Activated T-helper 1 cell treated with Interleukin-2 at 50 U/mL for 16 hours (primary cell): Measurements from ENCODE around the gene ZDHHC11B.
"Not testable (repeated sequence)": the region's sequence is repeated elsewhere in the genome, so short reads cannot be mapped to it uniquely, and the experiment has no call there.

Experiments used
- DNase-seq: peaks from one replicate; pipeline ENCODE4 v3.0.0-alpha.2; 2020; ENCODE audit warnings: low read depth

The ZDHHC11B gene

GRCh38 chr5:685262-686171 lies 99.0 kb downstream of the ZDHHC11B start:
- no peak for DNase-seq

DNA sequence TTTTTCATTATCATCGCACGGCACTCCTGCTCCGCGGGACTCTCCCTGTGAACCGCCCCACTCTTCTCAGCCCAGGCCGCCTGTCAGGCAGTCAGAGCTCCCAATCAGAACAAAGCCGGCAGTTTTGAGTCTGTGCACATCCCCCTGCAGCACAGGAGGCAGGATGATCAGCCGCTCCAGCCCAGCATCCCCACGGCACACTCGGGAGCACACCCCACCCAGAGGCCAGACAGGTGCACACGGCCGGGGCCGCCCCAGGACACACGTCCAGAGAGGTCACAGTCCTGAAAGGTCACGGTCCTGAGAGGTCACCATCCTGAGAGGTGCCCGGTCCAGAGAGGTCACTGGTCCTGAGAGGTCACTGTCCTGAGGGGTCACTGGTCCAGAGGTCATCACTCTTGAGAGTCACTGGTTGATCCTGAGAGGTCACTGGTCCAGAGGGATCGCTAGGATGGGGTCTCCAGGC lies 99.7 kb downstream of the ZDHHC11B start:
- no peak for DNase-seq

DNA sequence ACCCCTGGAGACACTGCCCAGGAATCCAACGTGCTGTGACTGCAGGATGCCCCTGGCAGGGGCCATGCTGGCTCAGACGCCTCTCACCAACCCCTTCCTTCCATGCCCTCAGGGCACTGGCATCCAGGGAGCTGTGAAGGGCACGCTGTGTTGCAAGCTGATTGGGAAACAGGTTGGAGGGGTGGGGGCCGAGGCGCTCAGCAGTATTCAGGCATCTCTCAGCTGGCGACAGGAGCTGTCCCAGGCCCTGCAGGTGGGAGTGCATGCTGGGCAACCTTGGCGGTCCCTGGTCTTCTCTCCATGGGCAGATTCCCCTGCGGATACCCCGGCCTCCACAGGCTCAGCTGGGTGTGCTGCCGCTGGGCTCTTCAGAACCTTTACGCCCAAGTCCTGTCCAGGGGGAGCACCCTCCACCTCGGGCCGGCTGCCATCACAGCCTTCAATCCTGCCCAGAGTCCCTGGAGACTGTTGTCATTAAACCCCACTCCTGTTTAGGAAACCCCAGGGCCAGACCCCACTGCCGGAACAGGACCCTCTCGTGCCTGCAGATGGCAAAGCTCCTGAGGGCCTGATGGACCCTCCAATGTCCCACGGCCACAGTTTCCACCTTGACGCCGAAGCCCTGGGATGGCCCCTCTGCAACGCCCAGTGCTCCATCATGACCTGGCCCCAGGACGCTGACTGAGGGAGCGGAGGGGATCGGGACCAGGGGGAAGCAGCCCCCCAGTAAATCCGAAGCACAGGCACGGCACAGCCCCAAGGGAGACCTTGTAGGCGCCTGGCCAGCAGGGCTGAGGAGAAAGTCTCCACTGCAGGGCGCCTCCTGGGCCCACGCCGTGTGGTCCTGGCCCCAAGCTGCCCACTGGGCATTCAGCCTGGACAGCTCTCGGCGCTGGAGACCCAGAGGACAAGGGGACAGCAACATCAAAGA lies 100.7 kb downstream of the ZDHHC11B start:
- no peak for DNase-seq

DNA sequence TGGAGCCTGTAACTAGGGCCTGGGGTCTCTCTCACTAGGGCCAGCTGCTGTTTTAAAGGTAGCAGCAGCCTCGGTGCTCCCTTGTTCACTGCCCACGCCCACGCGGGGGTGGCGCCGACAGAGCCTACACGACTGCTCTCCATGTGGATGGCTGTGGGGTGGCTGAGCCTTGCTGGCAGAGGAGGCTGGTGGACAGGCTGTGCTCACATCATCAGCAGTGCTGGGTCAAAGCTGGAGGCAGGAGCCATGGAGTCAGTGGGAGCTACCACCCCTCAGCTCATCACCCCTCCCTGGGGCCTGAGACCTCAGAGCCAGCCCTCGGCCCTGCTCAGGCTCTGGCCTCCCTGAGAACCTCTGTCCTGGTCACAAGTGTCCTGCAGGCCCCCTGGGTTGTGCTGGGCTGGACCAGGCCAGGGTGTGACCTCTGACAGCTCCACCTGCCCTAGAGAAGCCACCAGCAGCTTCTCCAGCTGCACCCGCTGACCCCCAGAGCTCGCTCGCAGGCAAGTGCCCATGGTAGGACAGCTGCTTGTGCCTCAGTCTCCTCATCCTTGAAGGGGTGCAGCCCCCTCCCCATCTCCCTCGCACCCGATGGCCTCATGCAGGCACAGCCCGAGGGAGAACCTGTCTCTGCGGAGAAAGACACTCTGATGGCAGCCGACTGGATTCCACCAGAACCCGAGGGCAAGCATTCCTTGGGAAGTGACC lies 101.7 kb downstream of the ZDHHC11B start:
- DNase-seq, result not testable (repeated sequence)

DNA sequence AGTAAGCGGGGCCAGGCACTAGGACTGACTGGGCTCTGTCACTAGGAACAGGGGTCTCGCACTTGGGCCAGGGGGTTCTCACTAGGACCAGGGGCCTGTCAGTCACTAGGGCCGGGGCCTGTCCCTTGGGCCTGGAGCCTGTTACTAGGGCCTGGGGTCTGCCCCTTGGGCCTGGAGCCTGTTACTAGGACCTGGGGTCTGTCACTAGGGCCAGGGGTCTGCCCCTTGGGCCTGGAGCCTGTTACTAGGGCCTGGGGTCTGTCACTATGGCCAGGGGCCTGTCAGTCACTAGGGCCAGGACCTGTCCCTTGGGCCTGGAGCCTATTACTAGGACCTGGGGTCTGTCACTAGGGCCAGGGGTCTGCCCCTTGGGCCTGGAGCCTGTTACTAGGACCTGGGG lies 102.3 kb downstream of the ZDHHC11B start:
- DNase-seq, result not testable (repeated sequence)

DNA sequence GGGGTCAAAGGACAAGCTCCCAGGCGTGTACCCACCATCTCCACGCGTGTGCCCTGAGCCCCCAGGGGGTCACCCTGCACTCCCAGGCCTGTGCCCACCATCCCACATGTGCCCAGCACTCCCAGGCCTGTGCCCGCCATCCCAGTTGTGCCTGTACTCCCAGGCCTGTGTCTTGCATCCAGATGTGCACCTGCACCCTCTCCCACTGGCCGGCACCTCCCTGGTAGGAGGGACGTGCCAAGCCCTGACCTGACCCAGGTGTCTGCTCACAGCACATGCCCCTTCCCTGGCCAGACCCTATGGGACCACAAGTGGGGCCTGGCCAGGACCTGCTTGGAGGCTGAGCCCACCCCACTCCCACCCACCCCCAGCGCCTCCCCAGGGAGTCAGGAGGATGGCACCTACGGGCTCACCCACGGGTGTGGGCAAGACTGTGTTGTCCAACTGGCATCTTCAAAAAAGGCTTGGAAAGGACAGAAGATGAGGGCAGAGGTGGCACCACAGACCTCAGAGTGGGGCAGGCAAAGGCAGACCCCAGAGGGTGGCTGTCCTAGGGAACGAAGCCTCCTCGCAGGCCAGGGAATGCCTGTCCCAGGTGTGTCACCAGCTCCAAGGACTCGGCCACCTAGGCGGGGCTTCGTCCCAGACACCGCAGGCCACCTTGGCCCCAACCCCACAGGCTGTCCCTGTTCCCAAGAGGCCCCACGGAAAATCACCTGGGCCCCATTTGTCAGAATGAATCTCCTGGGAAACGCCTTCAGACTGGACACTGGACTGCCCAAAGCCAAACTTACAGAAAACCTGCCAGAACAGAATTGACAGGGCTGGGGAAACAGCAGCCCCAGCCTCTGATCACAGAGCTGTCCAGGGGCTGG lies 103.0 kb downstream of the ZDHHC11B start:
- not testable (repeated sequence) for DNase-seq

- not testable (repeated sequence) for DNase-seq
Observed at GRCh38 chr5:680836-681235, 103.7 kb downstream of the ZDHHC11B start.

DNA sequence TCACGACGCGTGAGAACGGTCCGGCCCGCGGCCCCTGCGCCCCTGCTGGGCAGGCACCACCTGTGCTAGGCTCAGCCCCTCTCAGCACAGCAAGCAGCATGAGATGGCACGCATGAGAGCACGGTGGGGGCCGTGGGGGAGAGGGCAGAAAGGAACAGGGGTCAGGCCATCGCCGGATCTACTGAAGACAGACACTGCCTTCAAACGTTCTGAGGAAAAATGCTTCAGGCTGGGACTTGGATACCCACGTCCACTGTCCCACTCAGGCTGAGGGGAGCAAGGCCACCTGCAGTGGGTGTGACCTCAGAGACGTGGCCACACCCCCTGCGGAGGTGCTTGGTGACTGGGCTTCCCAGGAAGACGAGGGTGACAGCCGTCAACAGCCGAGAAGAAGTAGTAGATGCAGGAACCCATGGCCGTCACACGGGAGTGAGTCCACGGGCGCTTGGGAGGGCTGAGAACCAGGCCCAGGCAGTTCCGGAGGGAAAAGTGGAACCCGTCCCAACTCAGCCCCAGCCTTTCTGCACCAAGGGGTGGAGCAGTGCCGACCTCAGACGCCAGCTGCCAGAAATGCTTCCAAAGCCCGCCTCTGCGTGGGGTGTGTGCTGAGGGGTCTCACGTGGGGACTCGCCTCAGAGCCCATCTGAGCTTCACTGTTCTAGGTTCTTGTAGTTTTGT lies 104.3 kb downstream of the ZDHHC11B start:
- not testable (repeated sequence) for DNase-seq

- not testable (repeated sequence) for DNase-seq
Observed at GRCh38 chr5:679166-679895, 105.2 kb downstream of the ZDHHC11B start.

DNA sequence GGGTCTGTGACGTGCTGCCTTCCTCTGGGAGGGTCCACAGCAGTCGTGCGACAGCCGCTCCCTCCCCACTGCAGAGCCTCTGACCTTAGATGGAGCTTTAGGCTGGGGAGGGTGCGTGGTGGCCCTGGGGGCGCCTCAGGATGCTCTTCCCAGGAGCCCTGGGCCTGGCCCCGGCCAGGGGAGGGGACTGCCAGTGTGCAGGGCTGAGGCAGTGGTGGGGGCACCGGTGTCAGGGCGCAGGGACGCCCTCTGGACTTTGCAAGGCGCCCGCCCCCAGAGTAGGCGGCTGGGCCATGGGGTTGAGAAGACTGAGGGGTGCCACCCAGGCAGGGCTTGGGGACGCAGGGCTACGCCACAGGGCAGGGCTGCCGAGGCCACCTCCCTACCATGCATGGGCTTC lies 106.0 kb downstream of the ZDHHC11B start:
- DNase-seq, result not testable (repeated sequence)

GRCh38 chr5:677131-678101 lies 107.1 kb downstream of the ZDHHC11B start:
- DNase-seq, result no peak

DNA sequence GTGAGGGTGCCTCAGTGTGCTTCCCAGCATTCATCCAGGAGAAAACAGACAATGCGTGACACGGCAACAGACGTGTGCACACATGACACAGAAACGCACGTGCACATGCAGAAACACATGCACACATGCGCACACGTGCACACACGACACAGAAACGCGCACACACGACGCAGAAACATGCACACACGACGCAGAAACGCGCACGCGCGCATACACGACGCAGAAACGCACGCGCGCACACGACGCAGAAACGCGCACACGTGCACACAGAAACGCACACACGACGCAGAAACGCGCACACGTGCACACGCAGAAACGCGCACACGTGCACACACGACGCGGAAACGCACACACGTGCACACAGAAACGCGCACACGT lies 107.8 kb downstream of the ZDHHC11B start:
- no peak for DNase-seq

DNA sequence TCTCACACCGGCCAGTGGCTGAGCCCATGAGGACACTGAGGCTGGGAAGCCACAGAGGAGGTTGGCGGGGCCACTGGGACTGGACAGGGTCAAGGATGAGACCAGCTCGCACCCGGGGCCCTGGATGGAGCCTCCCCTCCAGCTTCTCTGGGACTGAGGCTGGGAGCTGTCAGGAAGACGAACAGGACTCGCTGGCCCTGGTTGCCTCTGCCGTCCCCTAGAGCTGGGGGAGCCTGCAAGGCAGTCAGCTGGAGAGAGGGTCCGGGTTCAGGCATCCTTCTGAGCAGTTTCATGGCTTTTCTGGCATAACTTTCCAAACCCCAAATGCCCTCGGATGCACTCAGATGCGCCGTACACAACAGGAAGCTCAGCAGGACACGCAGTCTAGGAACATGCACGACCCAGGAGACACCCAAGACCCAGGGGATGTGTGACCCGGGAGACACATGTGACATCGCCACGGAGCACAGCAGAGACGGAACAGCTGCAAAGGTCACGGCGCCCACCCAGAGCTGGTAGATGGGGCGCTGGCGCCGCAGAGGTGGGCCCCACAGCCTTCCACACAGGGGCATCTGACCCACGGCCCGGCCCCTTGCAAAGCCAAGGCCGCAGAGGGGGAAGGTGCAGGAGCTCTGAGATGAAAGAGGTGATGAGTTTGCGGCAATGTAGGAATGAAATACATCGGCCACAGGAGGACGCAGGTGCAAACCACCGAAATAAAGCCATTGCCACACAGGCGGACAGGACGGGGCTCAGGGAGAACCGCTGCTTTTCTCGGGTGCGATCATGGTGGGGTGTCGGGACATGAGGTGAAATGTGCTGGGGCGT lies 108.4 kb downstream of the ZDHHC11B start:
- DNase-seq, result no peak

GRCh38 chr5:675111-675870 lies 109.2 kb downstream of the ZDHHC11B start:
- DNase-seq, result no peak

- no peak for DNase-seq
Observed at GRCh38 chr5:674630-675011, 109.9 kb downstream of the ZDHHC11B start.

DNA sequence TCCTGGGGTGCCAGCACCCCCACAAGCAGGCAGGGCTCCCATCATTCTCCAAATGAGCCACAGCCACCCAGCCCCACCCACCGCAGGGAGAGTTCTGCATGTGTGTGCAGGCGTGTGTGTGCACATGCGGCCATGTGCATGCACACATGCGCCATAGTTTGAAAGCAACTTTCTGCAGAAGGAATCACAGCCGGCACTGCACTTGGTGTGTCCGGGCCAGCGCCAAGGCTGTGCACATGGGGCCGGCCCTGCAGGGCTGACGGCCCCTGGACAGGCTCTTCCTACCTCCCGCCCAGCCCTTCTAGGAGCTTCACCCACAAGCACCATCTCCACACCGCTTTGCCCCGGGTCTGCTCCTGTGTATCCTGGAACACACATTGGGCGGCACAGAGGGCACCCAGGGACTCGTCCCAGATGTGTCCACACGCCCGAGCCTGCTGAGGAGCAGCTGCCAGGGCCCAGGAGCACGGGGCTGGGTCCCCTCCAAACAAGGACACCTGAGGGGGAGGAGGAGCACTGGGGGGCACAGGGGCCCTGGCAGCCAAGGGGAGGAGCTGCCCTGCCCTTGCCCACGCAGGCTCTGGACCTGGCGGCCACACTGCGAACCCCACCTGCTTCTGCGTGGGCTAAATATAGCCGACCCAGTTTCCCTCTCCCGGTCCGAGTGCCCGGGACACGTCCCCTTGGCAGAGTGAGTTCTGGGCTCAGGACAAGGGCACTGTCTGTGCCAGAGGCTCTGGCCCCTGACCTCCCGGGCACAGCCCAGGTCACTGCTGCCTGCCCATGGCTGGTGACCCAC lies 110.5 kb downstream of the ZDHHC11B start:
- no peak for DNase-seq
